ENCODE results near the gene SLFN12.

SLFN12 gene

DNA sequence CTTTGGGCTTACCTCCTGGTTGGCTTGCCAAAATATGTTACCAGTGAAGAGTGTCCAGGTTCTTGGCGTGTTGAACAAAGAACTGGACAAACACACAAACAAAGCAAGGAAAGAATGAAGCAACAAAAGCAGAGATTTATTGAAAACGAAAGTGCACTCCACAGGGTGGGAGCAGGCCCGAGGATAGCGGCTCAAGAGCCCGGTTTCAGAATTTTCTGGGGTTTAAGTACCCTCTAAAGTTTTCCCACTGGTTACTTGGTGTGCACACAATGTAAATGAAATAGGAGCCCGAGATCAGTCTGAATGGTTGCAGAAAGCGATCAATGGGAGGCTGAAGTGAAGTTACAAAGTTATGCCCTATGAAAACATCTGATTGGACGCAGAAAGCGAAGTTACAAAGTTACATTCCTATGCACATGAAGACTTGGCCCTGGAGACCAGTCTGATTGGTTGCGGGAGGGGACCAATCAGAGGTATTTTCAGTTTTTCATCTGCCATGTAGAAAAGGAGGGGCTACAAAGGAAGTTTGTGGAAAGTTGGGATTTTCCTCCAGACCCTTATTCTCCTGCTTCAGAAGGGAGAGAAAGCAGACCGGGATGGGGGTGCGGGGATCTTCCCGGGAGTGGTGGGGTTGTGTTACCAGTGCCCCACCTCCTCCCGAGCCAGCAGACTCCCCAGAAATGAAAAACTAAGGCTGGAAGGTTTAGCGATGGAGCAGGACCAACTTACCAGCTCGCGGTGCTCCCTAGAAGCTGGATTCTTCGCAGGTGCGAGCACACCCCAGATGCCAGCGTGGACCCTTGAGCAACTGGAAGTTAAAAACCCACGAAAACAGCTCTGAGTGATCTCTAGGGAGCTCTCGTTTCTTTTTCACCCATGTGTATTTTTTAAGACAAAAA is at the start of gene SLFN12:
TSS of gene SLFN12 (minus strand) at position 325 of the 899 bp plus-strand sequence. CDS start 9,472 bp downstream, outside the sequence.
- ChIA-PET POLR2A (interaction anchor here (0.5 to 3.5 kb wide), 5 partner anchors 12 to 439 kb away, joined by 3 to 54 read pairs (median 7); partner anchors contain the start of genes SLFN11 and SLFN13), CTCF (interaction anchor here (0.6 to 4.2 kb wide), 7 partner anchors 16 to 315 kb away, joined by 3 to 15 read pairs (median 3); partner anchors contain the start of gene SLFN13)
- no peaks in the 10 kb centered on the region for H3K36me3 ChIP-seq (ENCODE audit: control insufficient read depth in 2 of 2, insufficient read depth in 1 of 2, low read length in 2 of 2)
- peak within 1 kb of the TSS; percentile 49 for H3K4me3 ChIP-seq (ENCODE audit: low read depth, low read length)
- TF ChIP-seq IKZF3 (tag by site-specific recombination; IDR thresholded peaks at IDR 0.05), result peak; percentile 72
- TF ChIP-seq ZNF404 (tag by site-specific recombination; IDR thresholded peaks at IDR 0.05), result no peak
- TF ChIP-seq ZNF16 (tag by site-specific recombination; IDR thresholded peaks at IDR 0.05; ENCODE audit: low read depth), result no peak
- TF ChIP-seq ZNF645 (tag by site-specific recombination; IDR thresholded peaks at IDR 0.05), result no peak
- no peak for TF ChIP-seq ZNF311 (tag by site-specific recombination; IDR thresholded peaks at IDR 0.05; ENCODE audit: borderline replicate concordance)
- no peak for TF ChIP-seq SCRT1 (tag by site-specific recombination; IDR thresholded peaks at IDR 0.05; ENCODE audit: borderline replicate concordance)
- no peak for TF ChIP-seq ZNF146 (tag by site-specific recombination; IDR thresholded peaks at IDR 0.05)
- no peak for TF ChIP-seq ZNF530 (tag by site-specific recombination; IDR thresholded peaks at IDR 0.05; ENCODE audit: low read depth)
- no peak for TF ChIP-seq ZNF202 (tag by site-specific recombination; IDR thresholded peaks at IDR 0.05; ENCODE audit: borderline replicate concordance)
- no peak for TF ChIP-seq ZNF248 (tag by site-specific recombination; IDR thresholded peaks at IDR 0.05)
- no peak for TF ChIP-seq ZNF37A (tag by site-specific recombination; IDR thresholded peaks at IDR 0.05)
- no peak for TF ChIP-seq ZNF416 (tag by site-specific recombination; IDR thresholded peaks at IDR 0.05)
- no peak for TF ChIP-seq ZBTB7A (tag by site-specific recombination; IDR thresholded peaks at IDR 0.05; ENCODE audit: low read depth)
- 0 out of 2 replicates have a peak, but pooled peaks have one; percentile 35 for TF ChIP-seq PRDM1 (tag by site-specific recombination; IDR thresholded peaks at IDR 0.05)
- TF ChIP-seq HOXC10 (CRISPR knock-in tag; IDR thresholded peaks at IDR 0.05), result no peak
- peak; percentile 84 for TF ChIP-seq ZBTB48 (tag by site-specific recombination; IDR thresholded peaks at IDR 0.05)
- peak; percentile 77 for TF ChIP-seq ZNF350 (tag by site-specific recombination; IDR thresholded peaks at IDR 0.05)
- TF ChIP-seq HOXA7 (CRISPR knock-in tag; IDR thresholded peaks at IDR 0.05; ENCODE audit: borderline replicate concordance), result no peak
- TF ChIP-seq ZNF423 (tag by site-specific recombination; IDR thresholded peaks at IDR 0.05), result no peak
- TF ChIP-seq KLF8 (tag by site-specific recombination; IDR thresholded peaks at IDR 0.05), result 0 out of 2 replicates have a peak, but pooled peaks have one; percentile 20
- no peak for TF ChIP-seq PATZ1 (tag by site-specific recombination; IDR thresholded peaks at IDR 0.05)
- peak; percentile 44; the same call in 1 of the 2 replicates for TF ChIP-seq MZF1 (tag by site-specific recombination; IDR thresholded peaks at IDR 0.05; ENCODE audit: borderline replicate concordance)
- 0 out of 2 replicates have a peak, but pooled peaks have one; percentile 13 for TF ChIP-seq ZNF660 (tag by site-specific recombination; IDR thresholded peaks at IDR 0.05)
- TF ChIP-seq ZNF48 (tag by site-specific recombination; IDR thresholded peaks at IDR 0.05), result no peak
- TF ChIP-seq SP2 (tag by site-specific recombination; IDR thresholded peaks at IDR 0.05), result peak; percentile 44
- TF ChIP-seq GFI1B (tag by site-specific recombination; IDR thresholded peaks at IDR 0.05), result no peak
- no peak for TF ChIP-seq TCF7L2 (IDR thresholded peaks at IDR 0.05; ENCODE audit: borderline replicate concordance, low read depth, low read length)
- TF ChIP-seq ZBTB1 (tag by site-specific recombination; IDR thresholded peaks at IDR 0.05), result no peak
- TF ChIP-seq, protein P1, sequence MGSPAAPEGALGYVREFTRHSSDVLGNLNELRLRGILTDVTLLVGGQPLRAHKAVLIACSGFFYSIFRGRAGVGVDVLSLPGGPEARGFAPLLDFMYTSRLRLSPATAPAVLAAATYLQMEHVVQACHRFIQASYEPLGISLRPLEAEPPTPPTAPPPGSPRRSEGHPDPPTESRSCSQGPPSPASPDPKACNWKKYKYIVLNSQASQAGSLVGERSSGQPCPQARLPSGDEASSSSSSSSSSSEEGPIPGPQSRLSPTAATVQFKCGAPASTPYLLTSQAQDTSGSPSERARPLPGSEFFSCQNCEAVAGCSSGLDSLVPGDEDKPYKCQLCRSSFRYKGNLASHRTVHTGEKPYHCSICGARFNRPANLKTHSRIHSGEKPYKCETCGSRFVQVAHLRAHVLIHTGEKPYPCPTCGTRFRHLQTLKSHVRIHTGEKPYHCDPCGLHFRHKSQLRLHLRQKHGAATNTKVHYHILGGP (tag by site-specific recombination; IDR thresholded peaks at IDR 0.05), result no peak
- TF ChIP-seq, protein P2, sequence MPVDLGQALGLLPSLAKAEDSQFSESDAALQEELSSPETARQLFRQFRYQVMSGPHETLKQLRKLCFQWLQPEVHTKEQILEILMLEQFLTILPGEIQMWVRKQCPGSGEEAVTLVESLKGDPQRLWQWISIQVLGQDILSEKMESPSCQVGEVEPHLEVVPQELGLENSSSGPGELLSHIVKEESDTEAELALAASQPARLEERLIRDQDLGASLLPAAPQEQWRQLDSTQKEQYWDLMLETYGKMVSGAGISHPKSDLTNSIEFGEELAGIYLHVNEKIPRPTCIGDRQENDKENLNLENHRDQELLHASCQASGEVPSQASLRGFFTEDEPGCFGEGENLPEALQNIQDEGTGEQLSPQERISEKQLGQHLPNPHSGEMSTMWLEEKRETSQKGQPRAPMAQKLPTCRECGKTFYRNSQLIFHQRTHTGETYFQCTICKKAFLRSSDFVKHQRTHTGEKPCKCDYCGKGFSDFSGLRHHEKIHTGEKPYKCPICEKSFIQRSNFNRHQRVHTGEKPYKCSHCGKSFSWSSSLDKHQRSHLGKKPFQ (tag by site-specific recombination; IDR thresholded peaks at IDR 0.05), result no peak
- TF ChIP-seq ZNF112 (tag by site-specific recombination; IDR thresholded peaks at IDR 0.05), result no peak
- H3K9me3 ChIP-seq (ENCODE audit: control insufficient read depth, insufficient read depth, low read depth, low read length), result no peaks in the 10 kb centered on the region
- peak within 1 kb of the TSS; percentile 83 for H3K27ac ChIP-seq (ENCODE audit: extremely low read depth, low read depth, low read length)
- H3K4me1 ChIP-seq (ENCODE audit: control insufficient read depth, insufficient read depth, low read length), result peaks cover 14% of the 10 kb centered on the region
